SH-SY5Y (cell line): Measurements from ENCODE around the gene ADK.

ENCODE experiments used
- GATA2 ChIP-seq: IDR thresholded peaks from 2 replicates; pipeline ENCODE4 v1.6.1; 2011; ENCODE audit warnings: mild to moderate bottlenecking, low read depth, low read length
- GATA3 ChIP-seq: IDR thresholded peaks from 2 replicates; pipeline ENCODE4 v1.6.1; 2011; ENCODE audit warnings: low read depth, mild to moderate bottlenecking, low read length, moderate library complexity

DNA sequence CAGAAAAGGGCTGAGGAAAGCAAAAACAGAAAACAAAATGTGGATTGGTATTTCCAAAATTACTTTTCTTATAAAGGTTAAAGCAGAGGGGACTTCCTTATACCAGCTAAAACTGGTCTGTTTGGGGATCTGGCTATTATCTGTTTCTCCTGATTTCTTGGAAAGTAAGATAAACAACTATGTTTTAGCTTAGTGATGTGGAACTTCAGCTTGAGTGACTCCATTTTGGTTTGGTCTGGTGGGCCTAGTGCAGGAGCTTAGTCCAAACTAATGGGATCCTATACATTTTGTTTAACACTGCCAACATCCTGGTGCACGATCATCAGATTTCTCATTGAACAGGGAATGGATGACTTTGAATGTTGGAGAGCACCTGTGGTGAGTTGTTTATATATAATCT, 283.5 kb downstream of the ADK start:
- TF ChIP-seq GATA3 (no peak), GATA2 (no peak)
